ENCODE results near the gene MKI67.

MKI67 gene

DNA sequence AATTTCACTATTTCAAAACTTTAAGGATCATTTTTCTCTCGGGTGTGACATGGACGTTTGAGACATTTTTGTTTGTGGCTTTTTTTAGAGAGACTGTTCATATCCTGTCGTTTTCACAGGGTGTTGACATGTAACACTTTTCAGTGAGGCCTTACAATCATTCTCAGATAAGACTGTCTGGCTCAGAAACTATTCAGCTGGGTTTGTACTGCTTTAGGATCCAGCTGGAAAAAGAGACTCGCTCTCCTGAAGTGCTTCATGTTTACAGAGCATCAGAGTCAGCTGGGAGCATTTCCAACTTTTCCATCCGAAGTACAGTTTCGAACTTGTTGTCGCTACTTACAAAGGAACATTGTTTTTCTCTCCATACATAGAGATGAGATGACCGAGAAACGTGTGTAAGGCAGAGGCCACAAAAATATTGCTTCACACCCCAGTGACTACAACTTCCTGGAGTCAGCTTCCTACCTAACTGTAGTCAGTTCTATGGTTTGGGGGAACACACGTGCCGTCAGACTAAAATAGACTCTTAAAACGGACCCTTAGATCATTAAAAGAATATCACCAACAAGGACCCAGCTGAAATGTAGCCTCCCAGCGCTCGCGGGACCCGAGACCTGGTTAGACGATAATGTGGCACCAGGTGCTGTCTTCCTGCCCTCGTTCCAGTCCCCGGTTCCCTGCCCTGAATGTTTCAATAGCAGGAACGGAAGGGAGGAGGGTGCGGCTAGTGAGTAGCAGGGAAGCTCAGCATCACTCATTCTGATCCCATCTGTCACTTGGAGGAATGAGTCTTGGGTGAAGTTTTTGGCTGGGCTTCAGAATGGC lies 78.0 kb downstream of the MKI67 start:
- FAIRE-seq = no peak

DNA sequence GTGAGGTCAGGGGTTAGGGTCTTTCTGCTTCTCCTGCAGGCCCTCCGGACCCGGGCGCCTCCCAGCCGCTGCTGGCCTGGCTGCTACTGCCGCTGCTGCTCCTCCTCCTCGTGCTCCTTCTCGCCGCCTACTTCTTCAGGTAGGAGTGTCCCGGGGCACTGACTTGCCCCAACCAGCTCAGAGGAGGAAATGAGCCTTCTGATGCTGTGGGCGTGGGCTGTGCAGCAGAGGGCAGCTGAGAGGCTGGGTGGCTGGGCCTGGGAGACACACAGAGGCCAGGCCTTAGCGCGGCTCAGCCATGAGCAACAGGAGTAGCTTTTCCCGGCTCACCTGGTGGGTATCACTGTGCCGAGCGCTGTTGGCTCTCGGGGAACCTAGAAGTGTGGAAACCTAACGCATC lies 78.9 kb downstream of the MKI67 start:
- no peak for FAIRE-seq

DNA sequence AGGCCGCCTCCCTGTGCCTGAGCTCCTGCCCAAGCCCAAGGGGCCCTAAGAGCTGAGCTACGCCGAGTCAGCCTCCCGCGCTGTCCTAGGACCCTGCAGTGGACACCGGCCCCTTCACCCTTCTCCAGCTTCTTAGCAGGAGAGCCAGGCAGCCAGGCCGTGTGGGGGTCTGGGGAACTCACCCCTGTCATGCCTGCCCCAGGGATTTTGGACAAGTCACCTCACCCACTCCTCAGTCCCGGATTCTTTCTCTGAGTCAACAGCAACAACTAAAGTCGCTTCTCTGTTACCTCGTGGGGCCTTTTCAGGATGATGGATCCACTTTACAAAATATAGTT lies 79.3 kb downstream of the MKI67 start:
- no peak for FAIRE-seq
